Right cardiac atrium (tissue), 5 donors: ENCODE results near the gene NDUFA13. TPM values are rescaled to one million over a fixed set of nuclear protein-coding genes. Genes with fewer than 3 reads are reported as not detected.

Source experiments
- ATAC-seq, 2 donors: fragments of 200-7000 bp; cut with Tn5 transposase; one replicate each; pipeline versions ENCODE4 v1.8.0 to v1.9.1; 2020; ENCODE audit warnings: moderate library complexity in 2 of 2, mild to moderate bottlenecking in 1 of 2
- DNase-seq, 3 donors: peaks; one replicate each; pipeline ENCODE4 v3.0.0-alpha.2; 2020
- H3K27ac ChIP-seq: one replicate; pipeline ENCODE4 v1.5.1; 2013; ENCODE audit warnings: mild to moderate bottlenecking, low read length, control low read depth, moderate library complexity
- H3K27me3 ChIP-seq: one replicate; pipeline ENCODE4 v1.6.1; 2013; ENCODE audit not compliant: control insufficient read depth, insufficient read depth
- H3K4me1 ChIP-seq: one replicate; pipeline ENCODE4 v1.6.1; 2013; ENCODE audit warnings: low read length; ENCODE audit not compliant: control insufficient read depth, insufficient read depth
- H3K4me3 ChIP-seq: one replicate; pipeline ENCODE4 v1.5.1; 2013; ENCODE audit warnings: low read length, control low read depth
- H3K9me3 ChIP-seq: one replicate; pipeline ENCODE4 v1.6.1; 2013; ENCODE audit warnings: low read length; ENCODE audit not compliant: control insufficient read depth
- WGBS: extraction: QIAGEN DNeasy Blood & Tissue Kit; methylation state at CpG from one replicate; pipeline ENCODE4 v1.1.7; 2013; 5-methylcytosine and 5-hydroxymethylcytosine counted together
- intact Hi-C, 4 donors: fragments of 100-400 bp; cut with DNase I; formaldehyde crosslinking; loops; one replicate each; pipeline versions ENCODE4 v1.11.0 to v1.14.0; 2022 to 2023
- polyA plus RNA-seq: library from polyadenylated mRNA; stranded (reverse); fragments of 200-250 nt; gene quantifications from one replicate; pipeline ENCODE4 v1.2.3, GENCODE V29; 2013
- total RNA-seq, 4 donors: library from RNA; stranded (reverse); fragmentation: NEBNext Ultra II Directional; extraction: Animal tissue kit (Norgen Biotek cat#: 25700); gene quantifications; one replicate each; pipeline ENCODE4 v1.2.1, GENCODE V29; 2021
- donor health status: healthy with polysubstance abuse.
- donor health status: DM: no; HTN: yes; CAD: no.
- donor health status: DM: no; HTN: no; CAD: no.
- donor health status: DM: no; HTN: yes; CAD: no; lungs with severe emphysema.
- donor health status: DM: yes; HTN: yes; CAD: no.

Gene NDUFA13
- total and polyA plus RNA-seq, 5 donors, result 785 to 1,226 (median 864) TPM

- Histone ChIP-seq H3K4me1 (peaks cover 13% of the 10 kb centered on the region), H3K27me3 (no peaks in the 10 kb centered on the region), H3K9me3 (no peaks in the 10 kb centered on the region), H3K4me3 (no peak overlapping the region), H3K27ac (peak overlapping the region; percentile 51)
- peak; percentile 42 to 44 for ATAC-seq
- 26% methylated on average over 20 of the region's 20 CpGs for WGBS
- intact Hi-C loops, result loop anchor here (2.0 to 5.0 kb wide), 2 partner anchors 123 to 126 kb away; no protein-coding TSS in a partner anchor
- peak; percentile 64 to 88 (median 83) for DNase-seq
These were observed 25.6 kb upstream of the NDUFA13 start for GRCh38 chr19:19490214-19490968.

GRCh38 chr19:19491321-19492025 lies 24.6 kb upstream of the NDUFA13 start:
- WGBS, result 83% methylated on average over 15 of the region's 15 CpGs
- Histone ChIP-seq H3K27ac (no peak overlapping the region), H3K27me3 (no peaks in the 10 kb centered on the region), H3K9me3 (no peaks in the 10 kb centered on the region), H3K4me3 (no peak overlapping the region), H3K4me1 (peaks cover 13% of the 10 kb centered on the region)
- intact Hi-C loops, result loop anchor here (2.0 to 5.0 kb wide), 2 partner anchors 124 to 127 kb away; no protein-coding TSS in a partner anchor
- ATAC-seq (no peak), DNase-seq (peak in 1 of 3 donors; percentile 52)

- H3K27ac ChIP-seq, result no peak overlapping the region
- H3K27me3 ChIP-seq, result no peaks in the 10 kb centered on the region
- DNase-seq, result peak in 1 of 3 donors; percentile 59
- peaks cover 13% of the 10 kb centered on the region for H3K4me1 ChIP-seq
- H3K9me3 ChIP-seq, result no peaks in the 10 kb centered on the region
- H3K4me3 ChIP-seq, result no peak overlapping the region
- intact Hi-C loops, result loop anchor here in 3 of 4 donors (5.0 kb wide), 1 partner anchor 125 kb away; no protein-coding TSS in a partner anchor
- WGBS, result 87% methylated on average over 21 of the region's 21 CpGs
- no peak for ATAC-seq
These were observed 23.9 kb upstream of the NDUFA13 start for GRCh38 chr19:19492026-19492610.

- DNase-seq, result peak in 1 of 3 donors; percentile 46
- Histone ChIP-seq H3K27ac (no peak overlapping the region), H3K9me3 (no peaks in the 10 kb centered on the region), H3K4me3 (no peak overlapping the region), H3K27me3 (no peaks in the 10 kb centered on the region), H3K4me1 (peaks cover 7% of the 10 kb centered on the region)
- 79% methylated on average over 15 of the region's 15 CpGs for WGBS
- intact Hi-C loops, result loop anchor here in 3 of 4 donors (5.0 kb wide), 1 partner anchor 127 kb away; no protein-coding TSS in a partner anchor
- no peak for ATAC-seq
These were observed 22.0 kb upstream of the NDUFA13 start for GRCh38 chr19:19493841-19494546.

GRCh38 chr19:19495614-19496603 lies 20.1 kb upstream of the NDUFA13 start:
- ATAC-seq, result no peak
- no peaks in the 10 kb centered on the region for H3K9me3 ChIP-seq
- intact Hi-C loops, result no loop called here
- no peaks in the 10 kb centered on the region for H3K4me1 ChIP-seq
- DNase-seq, result peak in 2 of 3 donors; percentile 44 to 63
- no peak overlapping the region for H3K4me3 ChIP-seq
- H3K27ac ChIP-seq, result no peak overlapping the region
- WGBS, result 94% methylated on average over 30 of the region's 30 CpGs
- H3K27me3 ChIP-seq, result no peaks in the 10 kb centered on the region

- Histone ChIP-seq H3K4me3 (no peak overlapping the region), H3K27ac (no peak overlapping the region), H3K9me3 (no peaks in the 10 kb centered on the region), H3K27me3 (no peaks in the 10 kb centered on the region), H3K4me1 (no peaks in the 10 kb centered on the region)
- ATAC-seq (no peak), DNase-seq (peak in 1 of 3 donors; percentile 49)
- WGBS, result 93% methylated on average over 33 of the region's 33 CpGs
- intact Hi-C loops, result no loop called here
These were observed 17.6 kb upstream of the NDUFA13 start for GRCh38 chr19:19498255-19498991.

- Histone ChIP-seq H3K4me3 (no peak overlapping the region), H3K9me3 (no peaks in the 10 kb centered on the region), H3K4me1 (no peaks in the 10 kb centered on the region), H3K27ac (no peak overlapping the region), H3K27me3 (no peaks in the 10 kb centered on the region)
- intact Hi-C loops, result no loop called here
- DNase-seq (peak in 2 of 3 donors; percentile 37 to 58), ATAC-seq (no peak)
- 87% methylated on average over 18 of the region's 18 CpGs for WGBS
These were observed 16.6 kb upstream of the NDUFA13 start for GRCh38 chr19:19499272-19499995.

- H3K9me3 ChIP-seq, result no peaks in the 10 kb centered on the region
- H3K27ac ChIP-seq, result no peak overlapping the region
- ATAC-seq, result no peak
- intact Hi-C loops, result no loop called here
- H3K27me3 ChIP-seq, result no peaks in the 10 kb centered on the region
- DNase-seq, result peak in 1 of 3 donors; percentile 54
- WGBS, result 89% methylated on average over 34 of the region's 34 CpGs
- H3K4me1 ChIP-seq, result no peaks in the 10 kb centered on the region
- no peak overlapping the region for H3K4me3 ChIP-seq
These were observed 14.9 kb upstream of the NDUFA13 start for GRCh38 chr19:19500975-19501644.
